ENCODE results near the gene FBXW9.

- TF ChIP-seq, protein P1, sequence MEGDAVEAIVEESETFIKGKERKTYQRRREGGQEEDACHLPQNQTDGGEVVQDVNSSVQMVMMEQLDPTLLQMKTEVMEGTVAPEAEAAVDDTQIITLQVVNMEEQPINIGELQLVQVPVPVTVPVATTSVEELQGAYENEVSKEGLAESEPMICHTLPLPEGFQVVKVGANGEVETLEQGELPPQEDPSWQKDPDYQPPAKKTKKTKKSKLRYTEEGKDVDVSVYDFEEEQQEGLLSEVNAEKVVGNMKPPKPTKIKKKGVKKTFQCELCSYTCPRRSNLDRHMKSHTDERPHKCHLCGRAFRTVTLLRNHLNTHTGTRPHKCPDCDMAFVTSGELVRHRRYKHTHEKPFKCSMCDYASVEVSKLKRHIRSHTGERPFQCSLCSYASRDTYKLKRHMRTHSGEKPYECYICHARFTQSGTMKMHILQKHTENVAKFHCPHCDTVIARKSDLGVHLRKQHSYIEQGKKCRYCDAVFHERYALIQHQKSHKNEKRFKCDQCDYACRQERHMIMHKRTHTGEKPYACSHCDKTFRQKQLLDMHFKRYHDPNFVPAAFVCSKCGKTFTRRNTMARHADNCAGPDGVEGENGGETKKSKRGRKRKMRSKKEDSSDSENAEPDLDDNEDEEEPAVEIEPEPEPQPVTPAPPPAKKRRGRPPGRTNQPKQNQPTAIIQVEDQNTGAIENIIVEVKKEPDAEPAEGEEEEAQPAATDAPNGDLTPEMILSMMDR (IDR thresholded peaks at IDR 0.05), result no peak
- no peak for TF ChIP-seq POLR2A (IDR thresholded peaks at IDR 0.05)
Observed at GRCh38 chr19:12664406-12665280, 31.8 kb downstream of the FBXW9 start.

All from thyroid gland (tissue), 4 donors.